Endothelial cell of umbilical vein (primary cell): ENCODE measurements around the gene CFAP57. TPM values are rescaled to one million over a fixed set of nuclear protein-coding genes. Genes with fewer than 3 reads are reported as not detected.

Source experiments
- BruUV-seq: library from RNA; stranded (reverse); fragments of 400-500 nt; replicated peaks from 2 replicates; lab custom pipeline; 2021; lab: Mats Ljungman, UMichigan
- CTCF ChIA-PET: fragments of 300-600, 350-600 bp; sonication (Branson Sonifier 250); formaldehyde crosslinking; loops from one replicate; lab custom pipeline; 2021; ENCODE audit warnings: antibody characterized with exemption, inconsistent platforms; lab: Charles Lee
- POLR2A ChIA-PET: fragments of 300-600, 350-600 bp; sonication (Branson Sonifier 250); formaldehyde crosslinking; loops from one replicate; lab custom pipeline; 2021; ENCODE audit warnings: antibody characterized with exemption, inconsistent platforms; lab: Charles Lee
- DNase-seq: peaks from one replicate; pipeline ENCODE4 v3.0.0-alpha.2; 2011; ENCODE audit warnings: low read depth, low spot score
- FAIRE-seq: peaks from 2 replicates; lab custom pipeline; 2011; peaks lifted over from hg19 to GRCh38; lab: Jason Lieb, UNC
- H2AFZ ChIP-seq: 2 replicates; pipeline ENCODE4 v1.6.0; 2012; ENCODE audit warnings: low read depth, low read length, control low read depth, inconsistent platforms
- H3K27ac ChIP-seq: 2 replicates; pipeline ENCODE4 v1.5.1; 2011; ENCODE audit warnings: low read depth, mild to moderate bottlenecking, control low read depth, low read length, moderate library complexity; ENCODE audit not compliant: insufficient read depth
- H3K27me3 ChIP-seq, 2 experiments: 2 replicates each; pipeline versions ENCODE4 v1.6.0 to v1.6.1; 2011; ENCODE audit warnings: low read length in 2 of 2, mixed read lengths in 1 of 2; ENCODE audit not compliant: control insufficient read depth in 2 of 2, insufficient read depth in 2 of 2
- H3K36me3 ChIP-seq, 2 experiments: 2 replicates in 1 of 2; 3 replicates in 1 of 2; pipeline ENCODE4 v1.5.1; 2011; ENCODE audit warnings: low read length in 2 of 2, mild to moderate bottlenecking in 1 of 2, moderate library complexity in 1 of 2; ENCODE audit not compliant: control insufficient read depth in 2 of 2, insufficient read depth in 2 of 2; ENCODE audit errors: extremely low read depth in 1 of 2
- H3K4me1 ChIP-seq: 3 replicates; pipeline ENCODE4 v1.5.1; 2011; ENCODE audit warnings: mild to moderate bottlenecking, low read length; ENCODE audit not compliant: control insufficient read depth, insufficient read depth; ENCODE audit errors: extremely low read depth
- H3K4me2 ChIP-seq: 2 replicates; pipeline ENCODE4 v1.6.1; 2011; ENCODE audit warnings: low read length, control low read depth, mixed read lengths; ENCODE audit not compliant: insufficient read depth
- H3K4me3 ChIP-seq, 3 experiments: fragments of 200-600 bp in 1 of 3; sonication (generic), shearing (Covaris generic) in 1 of 3; replicated peaks in 1 of 3; 2 replicates each; pipeline ENCODE4 v1.5.1; 2011 to 2016; ENCODE audit warnings: control low read depth in 3 of 3, low read length in 3 of 3, mild to moderate bottlenecking in 2 of 3, inconsistent platforms in 1 of 3, low read depth in 1 of 3, moderate library complexity in 1 of 3; ENCODE audit not compliant: insufficient read depth in 1 of 3
- H3K79me2 ChIP-seq: 2 replicates; pipeline ENCODE4 v1.6.0; 2012; ENCODE audit warnings: low read length, inconsistent platforms; ENCODE audit not compliant: control insufficient read depth, insufficient read depth
- H3K9ac ChIP-seq: replicated peaks from 2 replicates; pipeline ENCODE3; 2011; ENCODE audit warnings: low read length, control low read depth; ENCODE audit not compliant: insufficient read depth; ENCODE audit errors: extremely low read depth
- H3K9me1 ChIP-seq: replicated peaks from 3 replicates; pipeline ENCODE4 v1.6.0; 2011; ENCODE audit warnings: mild to moderate bottlenecking, low read length; ENCODE audit not compliant: control insufficient read depth, insufficient read depth; ENCODE audit errors: extremely low read depth
- H3K9me3 ChIP-seq: replicated peaks from 2 replicates; pipeline ENCODE4 v1.5.1; 2012; ENCODE audit warnings: low read length, inconsistent platforms; ENCODE audit not compliant: control insufficient read depth, insufficient read depth
- H4K20me1 ChIP-seq: replicated peaks from 2 replicates; pipeline ENCODE3; 2011; ENCODE audit warnings: mild to moderate bottlenecking, low read length; ENCODE audit not compliant: control insufficient read depth, insufficient read depth; ENCODE audit errors: extremely low read depth
- EZH2 ChIP-seq: IDR thresholded peaks from 2 replicates; pipeline ENCODE4 v1.6.1; 2012; ENCODE audit warnings: borderline replicate concordance, low read depth, mild to moderate bottlenecking, moderate library complexity, low read length, inconsistent platforms; ENCODE audit not compliant: severe bottlenecking
- FOS ChIP-seq: IDR thresholded peaks from 2 replicates; pipeline ENCODE4 v1.6.1; 2011; ENCODE audit warnings: mild to moderate bottlenecking, low read length, moderate library complexity, borderline replicate concordance; ENCODE audit not compliant: insufficient read depth
- GATA2 ChIP-seq: IDR thresholded peaks from 2 replicates; pipeline ENCODE4 v1.7.0; 2011; ENCODE audit warnings: low read depth, mild to moderate bottlenecking, moderate library complexity, mixed read lengths, low read length; ENCODE audit not compliant: insufficient read length, insufficient read depth
- JUN ChIP-seq: IDR thresholded peaks from 2 replicates; pipeline ENCODE4 v1.6.1; 2011; ENCODE audit warnings: borderline replicate concordance, low read depth; ENCODE audit not compliant: insufficient read length, insufficient read depth
- MYC ChIP-seq: IDR thresholded peaks from one replicate; pipeline ENCODE4 v1.6.1; 2011; ENCODE audit warnings: mild to moderate bottlenecking, low read depth, low read length
- POLR2A ChIP-seq: IDR thresholded peaks from 2 replicates; pipeline ENCODE4 v1.6.1; 2012; ENCODE audit warnings: low read depth, mild to moderate bottlenecking, control low read depth, low read length
- POLR2AphosphoS5 ChIP-seq: IDR thresholded peaks from 2 replicates; pipeline ENCODE4 v1.6.1; 2012; ENCODE audit warnings: low read depth, mild to moderate bottlenecking, control low read depth, low read length, moderate library complexity; ENCODE audit not compliant: insufficient read depth
- dilution Hi-C: fragments of 300-500 bp; cut with MboI; formaldehyde crosslinking; loops from one replicate; pipeline ENCODE4 v1.15.0; 2019; ENCODE audit warnings: low sequenced_read_pairs; ENCODE audit not compliant: extremely low pct_ligation_motif_present
- intact Hi-C: fragments of 100-400 bp; cut with micrococcal nuclease; formaldehyde crosslinking; loops from one replicate; pipeline ENCODE4 v1.10.0; 2022
- polyA plus RNA-seq, 4 experiments: library from polyadenylated mRNA; depleted of rRNA in 3 of 4; stranded (reverse) in 3 of 4; unstranded in 1 of 4; fragments of >200 nt; gene quantifications; 2 replicates each; pipeline versions ENCODE4 v1.2.1 to v1.2.3, GENCODE V29; 2011 to 2012; ENCODE audit warnings: missing spikeins in 1 of 4
- total RNA-seq: library from RNA; stranded (reverse); gene quantifications from 2 replicates; pipeline ENCODE4 v1.2.3, GENCODE V29; 2021
- TF ChIP-seq, protein P1 (sequence below): IDR thresholded peaks from 2 replicates; pipeline ENCODE4 v1.6.1; 2011; ENCODE audit not compliant: insufficient read depth, insufficient read length
- TF ChIP-seq, protein P2 (sequence below), 2 donors: IDR thresholded peaks; 1 replicate in 1 of 2; 2 replicates in 1 of 2; pipeline ENCODE4 v1.5.1; 2011; ENCODE audit warnings: low read length in 2 of 2, mild to moderate bottlenecking in 2 of 2, moderate library complexity in 2 of 2, control low read depth in 1 of 2, inconsistent platforms in 1 of 2, low read depth in 1 of 2; ENCODE audit not compliant: insufficient read depth in 1 of 2; ENCODE audit errors: extremely low read depth in 1 of 2

The CFAP57 gene
- total and polyA plus RNA-seq, 2 donors (not counting 3 experiments of a cell fraction or from before 2014, with no cell fraction given) = 0.88 to 0.91 TPM

DNA sequence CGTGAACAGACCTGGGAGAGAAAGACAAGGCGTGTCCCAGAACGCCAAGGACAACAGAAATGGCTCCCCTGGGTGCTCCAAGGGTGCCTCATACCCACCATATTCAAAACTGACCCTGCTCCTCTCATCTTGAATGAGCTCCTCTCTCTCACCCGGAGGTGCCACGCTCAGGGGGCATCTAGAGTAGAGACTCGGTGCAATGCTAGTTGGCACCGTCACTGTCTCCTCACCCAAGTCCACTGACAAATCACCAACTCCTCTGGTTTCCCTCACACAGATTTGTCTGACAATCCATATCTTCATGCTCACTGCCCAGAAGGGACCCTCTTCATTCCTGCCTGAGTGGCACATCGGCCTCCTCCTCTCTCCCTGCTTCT is 102.7 kb downstream of the CFAP57 start:
- no peak overlapping the region for H3K4me2 ChIP-seq
- no peaks in the 10 kb centered on the region for H3K9me1 ChIP-seq
- H3K4me1 ChIP-seq = peaks cover 3% of the 10 kb centered on the region
- H4K20me1 ChIP-seq = no peaks in the 10 kb centered on the region
- H3K79me2 ChIP-seq = no peaks in the 10 kb centered on the region
- H3K9ac ChIP-seq = no peak overlapping the region
- dilution Hi-C loops (no loop called here), intact Hi-C loops (loop anchor here (1.0 kb wide), 1 partner anchor 26 kb away; the partner anchor contains the start of gene TIE1)
- ChIA-PET CTCF (interaction anchor here (1.3 to 1.6 kb wide), 2 partner anchors 31 to 140 kb away, joined by 3 to 5 read pairs; no protein-coding TSS in a partner anchor), POLR2A (no interaction called here)
- H2AFZ ChIP-seq = peak overlapping the region; percentile 21
- DNase-seq = no peak
- no peak overlapping the region for H3K27ac ChIP-seq
- no peaks in the 10 kb centered on the region for H3K9me3 ChIP-seq
- BruUV-seq = no TSS peak
- H3K36me3 ChIP-seq = no peaks in the 10 kb centered on the region
- FAIRE-seq = no peak
- TF ChIP-seq, protein P1, sequence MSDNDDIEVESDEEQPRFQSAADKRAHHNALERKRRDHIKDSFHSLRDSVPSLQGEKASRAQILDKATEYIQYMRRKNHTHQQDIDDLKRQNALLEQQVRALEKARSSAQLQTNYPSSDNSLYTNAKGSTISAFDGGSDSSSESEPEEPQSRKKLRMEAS = no peak
- TF ChIP-seq EZH2 (no peak), FOS (no peak), POLR2A (no peak)
- H3K4me3 ChIP-seq = no peak overlapping the region
- H3K27me3 ChIP-seq = no peaks in the 10 kb centered on the region

DNA sequence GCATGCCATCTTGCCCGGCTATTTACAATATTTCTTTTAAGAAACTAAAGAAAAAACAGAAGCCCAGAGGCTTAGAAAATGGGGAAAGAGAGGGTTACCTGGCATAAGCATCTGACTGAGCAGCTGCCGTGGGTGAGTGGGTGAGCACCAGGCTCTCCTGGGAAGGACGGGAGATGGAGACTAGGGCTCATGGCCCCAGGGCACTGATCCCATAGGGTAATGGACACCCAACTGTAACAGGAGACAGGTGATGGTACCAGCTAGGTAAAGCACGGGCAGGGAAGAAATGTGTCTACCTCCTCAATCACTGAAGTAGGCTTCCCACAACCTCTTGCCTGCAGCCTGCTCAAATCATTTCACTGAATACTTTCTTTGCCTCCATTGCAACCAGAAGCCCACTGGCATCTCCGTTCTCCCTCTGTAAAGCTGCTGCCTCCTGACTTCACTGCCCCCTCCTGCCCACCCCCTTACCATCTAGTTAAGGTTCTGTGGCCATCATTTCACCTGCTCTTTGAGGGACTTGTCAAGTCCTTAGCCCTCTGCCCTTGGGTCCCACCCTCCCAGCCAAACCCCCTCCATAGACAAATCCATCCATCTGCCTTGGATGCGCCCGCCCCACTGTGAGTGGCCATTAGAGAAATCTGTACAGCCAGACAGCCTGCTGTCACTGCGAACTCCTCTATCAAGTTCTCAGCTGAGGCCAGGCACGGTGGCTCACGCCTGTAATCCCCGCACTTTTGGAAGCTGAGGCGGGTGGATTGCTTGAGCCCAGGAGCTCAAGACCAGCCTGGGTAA is 103.9 kb downstream of the CFAP57 start:
- Histone ChIP-seq H3K9ac (no peak overlapping the region), H4K20me1 (no peaks in the 10 kb centered on the region), H3K79me2 (no peaks in the 10 kb centered on the region), H3K36me3 (no peaks in the 10 kb centered on the region), H3K4me3 (no peak overlapping the region), H3K27ac (no peak overlapping the region), H3K9me1 (no peaks in the 10 kb centered on the region), H3K27me3 (no peaks in the 10 kb centered on the region), H3K9me3 (no peaks in the 10 kb centered on the region), H3K4me2 (no peak overlapping the region), H3K4me1 (peaks cover 3% of the 10 kb centered on the region), H2AFZ (no peak overlapping the region)
- BruUV-seq = no TSS peak
- no peak for FAIRE-seq
- CTCF ChIA-PET = interaction anchor here (1.6 kb wide), 1 partner anchor 32 kb away, joined by 5 read pairs; no protein-coding TSS in a partner anchor
- dilution Hi-C loops = no loop called here
- intact Hi-C loops = no loop called here
- DNase-seq = no peak
- TF ChIP-seq JUN = no peak
- TF ChIP-seq FOS = no peak
- TF ChIP-seq, protein P1 = no peak
- no peak for TF ChIP-seq GATA2
- no peak for TF ChIP-seq MYC
- no peak for TF ChIP-seq POLR2A
- TF ChIP-seq, protein P2, sequence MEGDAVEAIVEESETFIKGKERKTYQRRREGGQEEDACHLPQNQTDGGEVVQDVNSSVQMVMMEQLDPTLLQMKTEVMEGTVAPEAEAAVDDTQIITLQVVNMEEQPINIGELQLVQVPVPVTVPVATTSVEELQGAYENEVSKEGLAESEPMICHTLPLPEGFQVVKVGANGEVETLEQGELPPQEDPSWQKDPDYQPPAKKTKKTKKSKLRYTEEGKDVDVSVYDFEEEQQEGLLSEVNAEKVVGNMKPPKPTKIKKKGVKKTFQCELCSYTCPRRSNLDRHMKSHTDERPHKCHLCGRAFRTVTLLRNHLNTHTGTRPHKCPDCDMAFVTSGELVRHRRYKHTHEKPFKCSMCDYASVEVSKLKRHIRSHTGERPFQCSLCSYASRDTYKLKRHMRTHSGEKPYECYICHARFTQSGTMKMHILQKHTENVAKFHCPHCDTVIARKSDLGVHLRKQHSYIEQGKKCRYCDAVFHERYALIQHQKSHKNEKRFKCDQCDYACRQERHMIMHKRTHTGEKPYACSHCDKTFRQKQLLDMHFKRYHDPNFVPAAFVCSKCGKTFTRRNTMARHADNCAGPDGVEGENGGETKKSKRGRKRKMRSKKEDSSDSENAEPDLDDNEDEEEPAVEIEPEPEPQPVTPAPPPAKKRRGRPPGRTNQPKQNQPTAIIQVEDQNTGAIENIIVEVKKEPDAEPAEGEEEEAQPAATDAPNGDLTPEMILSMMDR (IDR thresholded peaks at IDR 0.05; ENCODE audit: extremely low read depth in 1 of 2, insufficient read depth in 1 of 2, low read depth in 1 of 2, low read length in 2 of 2) = no peak
- no peak for TF ChIP-seq EZH2
- no peak for TF ChIP-seq POLR2AphosphoS5
- POLR2A ChIA-PET = no interaction called here
